Cardiac fibroblast (primary cell): Measurements from ENCODE around the gene SESN2.
A peak's percentile ranks its signal among the peaks of the same experiment; 100 is the strongest.

ENCODE experiments used
- DNase-seq, 2 donors: peaks; one replicate each; pipeline versions ENCODE4 v3.0.0 to v3.0.0-alpha.2; 2010; ENCODE audit warnings: low read depth in 2 of 2
- H3K4me3 ChIP-seq, 2 donors: replicated peaks in 1 of 2; 1 replicate in 1 of 2; 2 replicates in 1 of 2; pipeline ENCODE4 v1.5.1; 2011; ENCODE audit warnings: low read depth in 2 of 2, low read length in 2 of 2, mild to moderate bottlenecking in 2 of 2, moderate library complexity in 1 of 2
- TF ChIP-seq, protein P1 (sequence below): IDR thresholded peaks from one replicate; pipeline ENCODE4 v1.5.1; 2011; ENCODE audit warnings: low read depth, mild to moderate bottlenecking, low read length, inconsistent platforms

The SESN2 gene

GRCh38 chr1:28249866-28250295 is 9.4 kb upstream of the SESN2 start:
- DNase-seq: no peak
- TF ChIP-seq, protein P1, sequence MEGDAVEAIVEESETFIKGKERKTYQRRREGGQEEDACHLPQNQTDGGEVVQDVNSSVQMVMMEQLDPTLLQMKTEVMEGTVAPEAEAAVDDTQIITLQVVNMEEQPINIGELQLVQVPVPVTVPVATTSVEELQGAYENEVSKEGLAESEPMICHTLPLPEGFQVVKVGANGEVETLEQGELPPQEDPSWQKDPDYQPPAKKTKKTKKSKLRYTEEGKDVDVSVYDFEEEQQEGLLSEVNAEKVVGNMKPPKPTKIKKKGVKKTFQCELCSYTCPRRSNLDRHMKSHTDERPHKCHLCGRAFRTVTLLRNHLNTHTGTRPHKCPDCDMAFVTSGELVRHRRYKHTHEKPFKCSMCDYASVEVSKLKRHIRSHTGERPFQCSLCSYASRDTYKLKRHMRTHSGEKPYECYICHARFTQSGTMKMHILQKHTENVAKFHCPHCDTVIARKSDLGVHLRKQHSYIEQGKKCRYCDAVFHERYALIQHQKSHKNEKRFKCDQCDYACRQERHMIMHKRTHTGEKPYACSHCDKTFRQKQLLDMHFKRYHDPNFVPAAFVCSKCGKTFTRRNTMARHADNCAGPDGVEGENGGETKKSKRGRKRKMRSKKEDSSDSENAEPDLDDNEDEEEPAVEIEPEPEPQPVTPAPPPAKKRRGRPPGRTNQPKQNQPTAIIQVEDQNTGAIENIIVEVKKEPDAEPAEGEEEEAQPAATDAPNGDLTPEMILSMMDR: no peak
- no peak overlapping the region for H3K4me3 ChIP-seq

GRCh38 chr1:28256197-28256827 is 3.0 kb upstream of the SESN2 start:
- TF ChIP-seq, protein P1: no peak
- no peak overlapping the region for H3K4me3 ChIP-seq

GRCh38 chr1:28257736-28258135 is 1.6 kb upstream of the SESN2 start:
- no peak overlapping the region for H3K4me3 ChIP-seq
- TF ChIP-seq, protein P1: no peak
- no peak for DNase-seq

More at GRCh38 chr1:28256197-28256827, 3.0 kb upstream of the SESN2 start:
- DNase-seq: no peak

DNA sequence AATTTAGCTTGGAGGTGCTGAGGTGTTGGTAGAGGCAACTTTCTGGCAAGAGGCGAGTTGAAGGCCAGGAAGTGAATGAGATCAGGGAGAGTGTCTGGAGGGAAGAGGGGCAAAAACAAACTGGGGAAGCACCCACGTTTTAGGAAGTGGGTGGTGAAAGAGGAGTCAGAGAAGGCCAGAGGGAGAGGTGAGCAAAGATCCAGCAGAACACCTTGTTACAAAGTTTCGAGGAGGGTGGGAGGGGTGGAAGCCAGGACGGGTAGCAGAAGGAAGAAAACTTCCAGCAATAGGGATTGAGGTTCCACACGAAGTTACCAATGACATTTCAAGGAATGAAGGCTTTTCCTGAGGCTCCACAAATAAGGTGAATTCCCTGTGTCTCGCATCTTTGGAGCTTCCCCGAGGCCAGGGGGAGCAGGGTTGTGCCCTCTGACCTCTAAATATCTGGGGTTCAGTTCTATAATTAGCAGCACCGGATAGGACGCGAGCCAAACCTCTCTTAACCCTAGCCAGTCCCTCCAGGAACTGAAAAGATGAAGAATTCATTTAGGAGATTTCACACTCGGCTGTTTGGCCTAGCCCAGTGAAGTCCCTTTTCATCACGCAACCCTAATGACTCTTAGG is 578 bp upstream of the SESN2 start:
- peak overlapping the region in 1 of 2 donors; percentile 13 for H3K4me3 ChIP-seq
- peak in 1 of 2 donors; percentile 43 for DNase-seq
- TF ChIP-seq, protein P1: no peak

DNA sequence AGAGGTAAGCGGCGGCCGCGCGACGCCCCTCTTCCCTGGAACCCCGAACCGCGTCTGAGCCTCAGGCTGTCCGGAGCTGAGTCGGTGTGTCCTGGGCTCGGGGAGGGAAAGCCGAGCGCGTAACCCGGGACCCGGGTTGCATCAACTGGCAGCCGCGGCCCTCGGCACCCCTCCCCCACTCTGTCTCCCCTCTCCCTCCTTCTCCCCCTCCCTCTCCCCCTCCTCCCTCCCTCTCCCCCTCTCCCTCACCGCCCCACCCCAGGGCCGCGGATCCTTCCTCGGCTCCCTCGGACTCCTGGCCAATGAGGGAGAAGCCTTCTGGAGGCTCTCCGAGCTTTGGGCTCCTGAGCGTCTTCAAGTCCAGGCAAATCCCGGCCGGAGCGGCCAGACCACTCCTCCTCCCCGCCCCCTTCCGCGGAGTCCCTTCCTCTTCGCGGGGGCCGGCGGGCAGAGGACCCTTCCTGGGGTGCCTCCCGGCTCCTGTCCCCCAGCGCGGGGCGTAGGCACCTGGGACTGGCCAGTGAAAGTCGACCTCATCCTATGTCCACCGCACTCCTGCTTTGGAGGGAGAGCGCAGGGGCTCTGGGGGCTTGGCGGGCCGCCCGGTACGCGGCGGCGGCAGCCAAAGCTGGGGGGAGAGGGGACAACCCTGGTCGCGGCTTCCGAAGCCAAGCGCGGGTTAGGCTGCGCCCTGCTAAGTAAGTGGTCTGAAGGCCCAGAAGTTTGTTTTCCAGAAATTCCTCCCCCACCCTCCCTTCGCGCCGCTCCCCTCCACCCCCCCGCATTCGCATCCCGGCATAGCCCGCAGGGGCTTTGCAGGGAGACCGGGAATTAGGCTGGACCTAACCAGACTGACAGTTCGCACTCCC is 850 bp downstream of the SESN2 start:
- DNase-seq: peak; percentile 86 to 96
- TF ChIP-seq, protein P1: no peak
- H3K4me3 ChIP-seq: peak overlapping the region; percentile 96 to 99

DNA sequence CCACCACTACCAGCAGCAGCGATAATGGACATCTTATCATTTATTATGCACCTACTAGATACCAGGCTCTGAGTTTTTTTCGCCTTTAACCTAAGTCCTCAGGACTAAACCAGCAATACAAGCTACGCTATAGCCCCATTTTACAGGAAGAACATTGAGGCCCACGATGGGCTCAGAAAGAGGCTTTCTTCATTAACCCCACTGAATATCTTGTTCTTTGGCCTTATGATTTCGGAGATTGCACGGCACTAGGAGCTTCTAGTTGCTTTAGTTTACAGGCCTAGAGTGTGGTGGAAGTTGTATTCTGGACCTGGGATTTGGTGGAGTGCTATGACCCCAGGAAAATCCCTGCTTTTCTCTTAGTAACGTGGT is 1.5 kb downstream of the SESN2 start:
- peak in 1 of 2 donors; percentile 13 for DNase-seq
- peak overlapping the region; percentile 96 to 99 for H3K4me3 ChIP-seq
- TF ChIP-seq, protein P1: no peak
